ENCODE data around the gene SLC48A1. TPM values are rescaled to one million over a fixed set of nuclear protein-coding genes. Genes with fewer than 3 reads are reported as not detected.

Gene SLC48A1
- total RNA-seq, 2 experiments from 2014 or later = 13.9 to 18.5 TPM

DNA sequence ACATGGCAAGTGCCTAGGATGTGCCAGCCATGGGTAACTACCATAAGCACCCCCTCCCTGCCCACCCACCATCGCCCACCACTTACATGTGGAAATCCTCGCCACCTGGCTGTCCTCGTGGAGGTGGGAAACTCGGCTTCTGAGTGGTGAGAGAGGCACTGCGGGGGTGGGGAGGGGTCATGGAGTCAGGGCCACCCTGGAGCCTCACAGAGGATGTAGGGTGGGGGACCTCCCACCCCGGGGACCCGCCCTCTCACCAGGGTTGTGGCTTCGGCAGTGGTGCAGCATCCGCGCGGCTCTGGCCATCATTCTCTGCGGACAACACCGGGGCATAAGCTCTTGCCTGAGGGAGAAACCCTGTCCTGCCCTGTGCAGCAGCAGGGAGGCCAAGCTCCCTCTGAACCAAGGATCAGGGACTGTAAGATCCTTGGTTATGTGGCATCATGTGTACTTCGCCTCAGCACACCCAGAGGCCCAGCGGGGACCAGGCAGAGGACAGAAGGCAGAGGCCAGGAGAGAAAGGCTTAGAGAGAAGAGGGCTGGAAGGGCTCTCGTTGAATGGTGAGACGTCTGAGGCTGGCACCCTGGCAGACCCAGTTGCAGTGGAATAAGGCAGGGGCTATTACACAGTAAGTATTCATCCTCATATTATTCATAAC is 35.0 kb upstream of the SLC48A1 start:
- Mint-ChIP-seq H3K27ac (no peak overlapping the region), H3K4me3 (no peak overlapping the region), H3K9me3 (ENCODE audit: low read depth) (no peaks in the 10 kb centered on the region), H3K36me3 (no peaks in the 10 kb centered on the region), H3K27me3 (no peaks in the 10 kb centered on the region), H3K4me1 (peaks cover 14% of the 10 kb centered on the region)
- DNase-seq (no peak), ATAC-seq (no peak)
- CTCF ChIA-PET = interaction anchor here (26.5 kb wide), 1 partner anchor 36 kb away, joined by 954 read pairs; the partner anchor contains the start of gene SLC48A1

DNA sequence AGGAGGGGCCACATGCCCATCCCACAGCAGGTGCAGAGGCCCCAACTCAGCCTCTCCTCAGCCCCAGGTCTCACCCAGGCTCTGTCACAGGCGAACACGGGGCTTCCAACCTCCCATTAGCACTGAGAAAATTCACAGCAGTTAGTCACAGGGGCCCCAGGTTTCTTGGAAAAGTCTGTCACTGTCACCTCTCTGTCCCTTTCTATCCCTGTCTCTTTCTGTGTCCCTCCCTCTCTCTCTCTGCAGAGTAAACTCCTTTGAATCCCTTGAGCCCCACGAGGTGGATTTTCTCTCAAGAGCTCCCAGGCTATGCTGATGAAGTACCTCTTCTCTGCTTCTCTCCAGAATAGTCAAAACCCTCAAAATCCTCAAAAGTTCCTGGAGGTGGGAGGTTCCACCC is 33.7 kb upstream of the SLC48A1 start:
- Mint-ChIP-seq H3K27ac (no peak overlapping the region), H3K4me3 (no peak overlapping the region), H3K4me1 (peaks cover 14% of the 10 kb centered on the region), H3K27me3 (peaks cover 7% of the 10 kb centered on the region), H3K36me3 (no peaks in the 10 kb centered on the region), H3K9me3 (ENCODE audit: low read depth) (no peaks in the 10 kb centered on the region)
- CTCF ChIA-PET = interaction anchor here (7.0 to 26.5 kb wide), 4 partner anchors 16 to 98 kb away, joined by 309 to 954 read pairs (median 363); partner anchors contain the start of genes ENDOU, RAPGEF3 and SLC48A1
- DNase-seq = no peak
- ATAC-seq = no peak

DNA sequence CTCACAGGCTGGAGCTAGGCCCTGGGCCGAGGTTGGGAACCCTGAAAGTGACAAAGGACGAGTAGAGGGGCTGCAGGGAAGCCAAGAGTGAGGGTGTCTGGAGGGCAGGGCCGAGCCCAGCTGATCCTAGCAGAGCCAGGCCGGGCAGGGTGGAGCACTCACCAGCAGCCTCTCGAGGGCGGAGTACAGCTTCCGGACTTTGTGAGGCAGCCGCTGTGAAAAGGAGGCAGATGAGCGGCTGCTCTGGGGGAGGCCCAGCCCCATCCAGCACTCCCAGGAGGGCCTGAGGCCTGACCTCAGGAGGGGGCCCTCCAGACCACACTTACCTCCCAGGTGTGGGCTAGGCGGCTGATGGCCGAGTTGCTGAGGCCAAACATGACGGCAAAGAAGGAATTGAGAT is 33.1 kb upstream of the SLC48A1 start:
- ATAC-seq (no peak), DNase-seq (no peak)
- no peak overlapping the region for H3K27ac Mint-ChIP-seq
- CTCF ChIA-PET = interaction anchor here (0.9 to 26.5 kb wide), 6 partner anchors 17 to 223 kb away, joined by 4 to 954 read pairs (median 325); partner anchors contain the start of genes ENDOU, RAPGEF3, SLC48A1 and TMEM106C
- no peaks in the 10 kb centered on the region for H3K9me3 Mint-ChIP-seq (ENCODE audit: low read depth)
- H3K27me3 Mint-ChIP-seq = peaks cover 14% of the 10 kb centered on the region
- no peak overlapping the region for H3K4me3 Mint-ChIP-seq
- no peaks in the 10 kb centered on the region for H3K36me3 Mint-ChIP-seq
- H3K4me1 Mint-ChIP-seq = peaks cover 14% of the 10 kb centered on the region

DNA sequence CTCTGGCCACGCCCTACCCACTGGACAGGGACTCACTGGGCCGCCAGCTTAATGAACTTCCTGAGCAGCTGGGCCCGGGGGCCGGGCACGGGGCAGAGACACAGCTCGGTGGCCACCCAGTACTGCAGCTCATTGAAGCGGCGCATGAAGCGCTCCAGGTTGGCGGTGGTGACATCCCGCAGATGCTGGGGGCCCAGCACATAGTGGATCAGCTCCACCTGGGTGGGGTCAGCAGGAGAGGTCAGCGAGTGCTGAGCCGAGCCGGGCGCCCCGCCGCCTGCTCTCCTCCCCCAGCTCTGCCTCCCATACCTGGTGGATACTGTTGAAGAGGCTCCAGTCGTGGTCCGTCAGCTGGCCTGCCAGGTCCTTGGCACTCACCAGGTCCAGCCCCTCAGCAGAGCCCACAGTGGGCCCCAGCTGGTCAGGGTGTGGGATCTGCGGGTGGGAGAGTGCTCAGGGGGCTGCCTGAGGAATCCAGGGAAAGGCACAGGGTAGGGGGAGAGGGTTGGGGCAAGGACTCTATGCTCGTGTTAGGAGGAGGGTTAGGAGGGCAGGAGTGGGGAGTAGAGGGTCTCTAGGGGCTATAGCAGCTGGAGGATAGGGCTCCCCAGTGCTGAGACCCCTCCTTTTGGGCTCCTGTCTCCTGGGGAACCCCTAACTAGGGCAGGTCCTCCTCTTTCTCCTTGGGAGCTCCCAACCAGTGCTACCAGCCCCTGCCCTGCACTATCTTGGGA is 32.3 kb upstream of the SLC48A1 start:
- H3K27me3 Mint-ChIP-seq = peaks cover 21% of the 10 kb centered on the region
- ATAC-seq = peak; percentile 32
- DNase-seq = no peak
- H3K36me3 Mint-ChIP-seq = no peaks in the 10 kb centered on the region
- CTCF ChIA-PET = interaction anchor here (0.9 to 26.5 kb wide), 17 partner anchors 17 to 222 kb away, joined by 3 to 954 read pairs (median 9); partner anchors contain the start of genes ENDOU, RAPGEF3, SLC48A1 and TMEM106C
- no peaks in the 10 kb centered on the region for H3K9me3 Mint-ChIP-seq (ENCODE audit: low read depth)
- no peak overlapping the region for H3K27ac Mint-ChIP-seq
- no peak overlapping the region for H3K4me3 Mint-ChIP-seq
- H3K4me1 Mint-ChIP-seq = peaks cover 14% of the 10 kb centered on the region

DNA sequence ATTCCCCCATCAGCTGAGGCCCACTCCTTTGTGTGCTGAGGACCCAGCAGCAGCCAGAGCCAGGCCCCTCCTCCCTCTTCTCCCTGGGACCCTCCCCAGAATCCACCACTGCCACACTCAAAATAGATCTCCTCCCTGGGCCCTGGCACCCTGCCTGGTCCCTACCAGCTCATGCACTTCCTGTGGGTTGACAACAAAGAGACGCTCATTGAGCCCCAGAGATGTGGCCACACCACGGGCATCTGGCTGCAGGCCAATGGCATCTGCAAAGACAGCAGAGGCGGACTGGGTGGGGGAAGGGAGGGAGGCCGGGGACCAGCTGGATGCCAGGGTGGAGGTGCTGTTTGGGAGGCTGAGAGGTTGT is 31.7 kb upstream of the SLC48A1 start:
- Mint-ChIP-seq H3K4me3 (no peak overlapping the region), H3K9me3 (ENCODE audit: low read depth) (no peaks in the 10 kb centered on the region), H3K36me3 (no peaks in the 10 kb centered on the region), H3K27me3 (peaks cover 23% of the 10 kb centered on the region), H3K27ac (peak overlapping the region; percentile 22), H3K4me1 (peaks cover 14% of the 10 kb centered on the region)
- DNase-seq = peak; percentile 74
- CTCF ChIA-PET = interaction anchor here (0.7 to 26.5 kb wide), 23 partner anchors 16 to 222 kb away, joined by 3 to 954 read pairs (median 6); partner anchors contain the start of genes ENDOU, RAPGEF3, SLC48A1 and TMEM106C
- ATAC-seq = peak; percentile 52

DNA sequence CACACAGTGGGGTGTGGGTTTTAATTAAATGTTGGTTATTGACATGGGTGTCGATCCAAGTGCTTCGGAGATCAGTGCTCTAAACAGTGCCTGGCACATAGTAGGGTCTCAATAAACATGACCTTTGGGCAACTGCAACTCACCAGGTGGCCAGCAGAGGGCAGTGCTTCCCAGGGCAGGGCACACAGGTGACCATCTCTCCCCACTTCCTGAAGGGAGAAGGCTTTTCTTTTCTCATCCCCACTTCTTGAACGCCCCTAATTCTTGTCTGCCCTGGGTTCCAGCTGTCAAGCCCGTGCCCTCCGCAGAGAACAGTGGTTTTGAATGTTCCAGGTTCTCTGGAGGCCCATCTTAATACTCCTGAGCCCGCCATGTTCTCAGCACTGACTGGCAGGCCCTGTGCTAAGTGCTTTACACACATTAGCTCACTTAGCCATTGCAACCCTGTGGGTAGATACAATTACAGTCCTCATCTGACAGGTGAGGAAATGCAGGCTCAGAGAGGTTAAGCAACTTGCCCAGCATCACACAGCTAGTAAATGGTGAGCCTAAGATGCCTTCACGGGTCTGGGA is 30.7 kb upstream of the SLC48A1 start:
- peaks cover 26% of the 10 kb centered on the region for H3K27me3 Mint-ChIP-seq
- H3K27ac Mint-ChIP-seq = peak overlapping the region; percentile 35
- peaks cover 14% of the 10 kb centered on the region for H3K4me1 Mint-ChIP-seq
- DNase-seq (peak; percentile 85), ATAC-seq (peak; percentile 69)
- H3K4me3 Mint-ChIP-seq = no peak overlapping the region
- CTCF ChIA-PET = interaction anchor here (0.6 to 26.5 kb wide), 43 partner anchors 15 to 492 kb away, joined by 3 to 954 read pairs (median 5); partner anchors contain the start of genes ASB8, ENDOU, HDAC7 and RAPGEF3
- H3K9me3 Mint-ChIP-seq (ENCODE audit: low read depth) = no peaks in the 10 kb centered on the region
- H3K36me3 Mint-ChIP-seq = no peaks in the 10 kb centered on the region

DNA sequence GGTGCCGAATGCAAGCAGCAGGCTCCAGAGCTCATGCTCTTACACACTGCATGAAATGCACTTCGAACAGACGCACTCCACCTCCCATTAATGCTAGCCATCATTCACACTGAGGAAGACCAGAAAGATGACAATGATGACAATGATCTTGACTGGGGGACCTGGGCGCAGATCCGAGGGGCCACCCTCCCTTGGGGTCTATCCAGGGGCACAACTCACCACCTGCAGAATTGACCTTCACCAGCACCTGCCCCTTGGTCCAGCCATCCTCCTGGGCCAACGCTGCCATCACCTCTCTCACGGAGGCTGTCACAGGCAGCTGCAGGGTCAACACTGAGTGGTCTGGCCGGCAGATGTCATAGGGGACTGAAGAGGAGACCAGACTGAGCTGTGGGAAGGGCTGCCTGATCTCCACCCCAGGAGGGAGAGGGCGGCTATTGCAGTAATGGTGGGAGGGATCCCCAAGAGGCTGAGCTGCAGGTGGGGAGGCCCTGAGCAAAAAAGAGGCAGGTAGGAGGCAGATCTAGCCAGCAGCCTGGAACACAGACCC is 29.7 kb upstream of the SLC48A1 start:
- Mint-ChIP-seq H3K27me3 (peaks cover 26% of the 10 kb centered on the region), H3K4me1 (peaks cover 14% of the 10 kb centered on the region), H3K27ac (no peak overlapping the region), H3K36me3 (no peaks in the 10 kb centered on the region), H3K9me3 (ENCODE audit: low read depth) (no peaks in the 10 kb centered on the region), H3K4me3 (no peak overlapping the region)
- CTCF ChIA-PET = interaction anchor here (0.7 to 26.5 kb wide), 32 partner anchors 14 to 414 kb away, joined by 3 to 954 read pairs (median 8); partner anchors contain the start of genes ASB8, ENDOU, HDAC7 and RAPGEF3
- ATAC-seq (no peak), DNase-seq (no peak)

DNA sequence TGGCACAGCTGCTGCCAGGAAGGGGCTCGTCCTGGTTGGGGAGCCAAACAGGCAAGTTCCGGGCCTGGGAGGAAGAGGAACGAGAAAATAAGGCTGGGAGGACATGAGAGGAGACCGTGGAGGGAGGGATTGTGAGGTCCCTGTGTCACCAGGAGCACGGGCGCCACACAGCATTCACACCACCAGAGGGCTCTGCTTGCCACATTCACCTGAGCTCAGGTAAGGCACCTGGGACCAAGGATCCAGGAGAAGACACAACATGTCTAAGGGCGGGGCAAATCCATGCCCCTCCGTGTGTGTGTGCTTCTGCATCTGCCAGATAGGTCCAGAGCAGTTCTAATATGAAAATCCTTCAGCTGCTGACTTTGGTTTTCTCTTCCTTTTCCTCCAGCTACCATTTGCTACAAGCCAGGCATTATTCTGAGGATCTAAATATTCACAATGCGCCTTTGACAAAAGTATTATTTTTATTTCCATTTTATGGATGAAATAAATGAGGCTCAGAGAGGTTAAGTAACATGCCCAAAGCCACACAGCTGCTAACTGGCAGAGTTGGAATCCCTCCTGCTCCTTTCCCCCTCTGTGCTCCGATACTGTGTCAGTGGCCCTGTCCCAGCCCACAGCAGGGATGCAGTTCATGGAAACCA is 28.9 kb upstream of the SLC48A1 start:
- H3K27ac Mint-ChIP-seq = no peak overlapping the region
- CTCF ChIA-PET = interaction anchor here (0.7 to 26.5 kb wide), 27 partner anchors 8 to 205 kb away, joined by 3 to 954 read pairs (median 4); partner anchors contain the start of genes ENDOU, RAPGEF3 and SLC48A1

DNA sequence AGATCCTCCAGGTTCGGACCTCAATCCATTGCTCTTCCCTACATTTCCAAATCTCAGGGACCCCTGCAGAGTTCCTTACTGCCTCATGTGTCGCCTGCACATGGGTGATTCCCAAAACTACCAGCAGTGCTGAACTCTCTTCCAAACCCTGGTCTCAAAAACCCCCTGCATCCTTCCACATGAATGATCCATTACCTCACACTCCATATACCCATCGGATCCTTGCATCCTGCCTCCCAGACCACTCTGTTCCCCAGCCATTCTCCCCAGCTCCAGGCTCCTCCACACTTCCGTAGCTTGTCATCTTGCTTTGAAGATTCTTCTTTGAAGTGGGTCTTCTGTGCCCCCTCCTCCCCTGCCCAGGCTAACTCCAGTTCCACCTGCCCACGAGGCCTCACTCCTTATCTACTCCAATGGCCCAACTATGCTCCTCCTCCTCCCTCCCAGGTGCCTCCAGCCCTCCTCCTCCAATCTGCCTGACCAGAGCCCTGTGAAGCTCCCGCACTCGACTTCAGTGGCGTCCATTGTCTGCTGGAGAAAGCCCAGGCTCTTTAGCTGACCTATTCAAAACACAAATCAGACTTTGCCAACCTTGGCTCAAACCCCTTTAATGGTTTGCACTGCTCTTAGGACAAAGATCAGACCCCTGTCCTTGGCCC is 28.1 kb upstream of the SLC48A1 start:
- Mint-ChIP-seq H3K36me3 (no peaks in the 10 kb centered on the region), H3K4me1 (peaks cover 14% of the 10 kb centered on the region), H3K9me3 (ENCODE audit: low read depth) (no peaks in the 10 kb centered on the region), H3K27ac (no peak overlapping the region), H3K4me3 (no peak overlapping the region), H3K27me3 (peaks cover 26% of the 10 kb centered on the region)
- CTCF ChIA-PET = interaction anchor here (0.7 to 26.5 kb wide), 21 partner anchors 9 to 205 kb away, joined by 3 to 954 read pairs (median 5); partner anchors contain the start of genes ENDOU, RAPGEF3 and SLC48A1
- ATAC-seq (no peak), DNase-seq (no peak)

More for the DNA sequence above, 28.9 kb upstream of the SLC48A1 start:
- DNase-seq (peak; percentile 62), ATAC-seq (no peak)
- no peaks in the 10 kb centered on the region for H3K9me3 Mint-ChIP-seq (ENCODE audit: low read depth)
- peaks cover 26% of the 10 kb centered on the region for H3K27me3 Mint-ChIP-seq
- no peaks in the 10 kb centered on the region for H3K36me3 Mint-ChIP-seq
- peaks cover 14% of the 10 kb centered on the region for H3K4me1 Mint-ChIP-seq
- H3K4me3 Mint-ChIP-seq = no peak overlapping the region

DNA sequence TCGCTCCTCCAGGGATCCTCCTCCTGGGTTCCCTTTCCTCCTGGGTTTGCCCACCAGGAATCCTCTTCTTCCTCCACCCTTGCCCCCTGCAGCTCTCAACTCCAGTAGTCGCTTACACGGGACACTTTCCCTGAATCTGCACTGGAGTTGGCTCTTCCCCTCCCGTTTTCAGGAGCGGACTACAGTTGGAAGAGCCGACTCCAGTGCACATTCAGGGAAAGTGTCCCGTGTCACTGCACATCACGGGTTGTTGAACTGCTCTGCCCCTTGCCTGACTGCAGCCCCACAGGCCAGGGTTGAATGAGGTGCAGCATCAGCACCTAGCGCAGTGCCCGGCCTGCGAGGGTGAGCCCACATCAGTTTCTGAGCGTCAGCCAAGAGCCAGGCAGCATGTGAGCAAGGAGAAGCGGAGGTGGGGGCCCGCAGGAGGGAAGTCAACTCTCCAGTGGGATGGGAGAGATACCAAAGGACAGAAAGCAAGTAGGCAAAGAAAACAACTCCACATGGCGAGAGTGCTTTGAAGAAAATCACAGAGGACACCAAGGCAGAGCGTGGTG is 27.5 kb upstream of the SLC48A1 start:
- no peak overlapping the region for H3K27ac Mint-ChIP-seq
- no peaks in the 10 kb centered on the region for H3K9me3 Mint-ChIP-seq (ENCODE audit: low read depth)
- ATAC-seq (no peak), DNase-seq (no peak)
- peaks cover 26% of the 10 kb centered on the region for H3K27me3 Mint-ChIP-seq
- no peaks in the 10 kb centered on the region for H3K36me3 Mint-ChIP-seq
- no peak overlapping the region for H3K4me3 Mint-ChIP-seq
- CTCF ChIA-PET = interaction anchor here (2.1 to 26.5 kb wide), 5 partner anchors 12 to 92 kb away, joined by 7 to 954 read pairs (median 341); partner anchors contain the start of genes ENDOU, RAPGEF3 and SLC48A1
- peaks cover 14% of the 10 kb centered on the region for H3K4me1 Mint-ChIP-seq

DNA sequence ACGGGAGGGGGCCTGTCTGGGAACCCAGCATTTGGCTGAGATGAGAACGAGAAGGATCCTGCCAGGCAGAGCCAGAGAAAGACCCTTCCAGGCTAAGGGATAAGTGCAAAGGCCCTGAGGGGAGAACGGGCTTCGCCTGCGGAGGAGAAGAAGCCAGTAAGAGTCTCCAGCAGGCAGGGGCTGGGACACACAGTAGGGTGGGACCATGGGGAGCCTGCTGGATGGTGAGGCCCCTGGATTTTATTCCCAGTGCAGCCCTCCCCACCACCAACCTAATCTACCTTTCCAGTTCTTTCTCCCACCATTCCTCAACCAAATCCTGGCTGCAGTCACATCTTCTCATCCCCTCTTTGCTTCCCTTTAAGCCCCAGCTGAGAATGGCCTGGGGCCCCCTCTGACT is 27.0 kb upstream of the SLC48A1 start:
- no peak overlapping the region for H3K4me3 Mint-ChIP-seq
- H3K36me3 Mint-ChIP-seq = no peaks in the 10 kb centered on the region
- H3K4me1 Mint-ChIP-seq = peaks cover 14% of the 10 kb centered on the region
- CTCF ChIA-PET = interaction anchor here (1.8 to 26.5 kb wide), 5 partner anchors 12 to 92 kb away, joined by 8 to 954 read pairs (median 309); partner anchors contain the start of genes RAPGEF3 and SLC48A1
- H3K27me3 Mint-ChIP-seq = peaks cover 26% of the 10 kb centered on the region
- DNase-seq (no peak), ATAC-seq (no peak)
- no peaks in the 10 kb centered on the region for H3K9me3 Mint-ChIP-seq (ENCODE audit: low read depth)
- no peak overlapping the region for H3K27ac Mint-ChIP-seq
